Epithelial cell of prostate (primary cell): ENCODE measurements around the gene FBLN7.
"Not testable (repeated sequence)": the region's sequence is repeated elsewhere in the genome, so short reads cannot be mapped to it uniquely, and the experiment has no call there.

Experiments used
- DNase-seq: peaks from one replicate; pipeline ENCODE4 v3.0.0-alpha.2; 2011; ENCODE audit warnings: low read depth, low spot score
- H3K27ac ChIP-seq: fragments of 450-650 bp; 2 replicates; pipeline ENCODE4 v1.5.1; 2017; ENCODE audit warnings: mild to moderate bottlenecking

The FBLN7 gene

DNA sequence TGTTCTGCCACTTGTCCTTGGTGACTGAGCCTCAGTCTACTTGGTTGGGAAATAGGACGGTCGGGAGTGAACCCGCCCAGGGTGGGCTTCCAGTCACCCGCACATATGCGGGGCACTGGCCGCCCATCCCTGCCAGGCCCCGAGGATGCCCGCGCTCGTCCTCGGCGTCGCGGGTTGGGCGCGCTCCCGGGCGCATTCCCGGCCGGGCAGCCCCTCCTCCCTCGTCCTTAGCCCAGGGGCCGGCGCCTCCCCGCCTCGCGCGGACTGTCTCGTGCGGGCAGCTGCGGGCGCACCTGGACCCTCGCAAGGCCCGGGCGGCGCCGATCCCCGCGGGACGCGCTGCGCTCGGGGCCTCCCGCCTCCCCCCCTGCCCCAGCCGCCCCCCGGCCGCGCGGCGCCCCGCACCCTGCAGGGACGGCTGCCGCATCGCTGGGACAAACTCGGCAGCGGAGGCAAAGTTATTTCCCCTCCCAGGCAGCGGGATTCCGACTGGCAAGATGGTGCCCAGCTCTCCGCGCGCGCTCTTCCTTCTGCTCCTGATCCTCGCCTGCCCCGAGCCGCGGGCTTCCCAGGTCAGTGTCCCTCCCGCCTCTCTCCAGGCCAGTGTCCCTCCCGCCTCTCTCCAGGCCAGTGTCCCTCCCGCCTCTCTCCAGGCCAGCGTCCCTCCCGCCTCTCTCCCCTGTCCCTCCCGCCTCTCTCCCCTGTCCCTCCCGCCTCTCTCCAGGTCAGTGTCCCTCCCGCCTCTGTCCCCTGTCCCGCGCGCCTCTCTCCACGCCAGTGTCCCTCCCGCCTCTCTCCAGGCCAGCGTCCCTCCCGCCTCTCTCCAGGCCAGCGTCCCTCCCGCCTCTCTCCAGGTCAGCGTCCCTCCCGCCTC is at the start of gene FBLN7:
TSS of gene FBLN7 (plus strand) at position 227 of the 874 bp plus-strand sequence. CDS start at position 498, 271 bp downstream.
- H3K27ac ChIP-seq = peak within 1 kb of the TSS; percentile 26
- DNase-seq = no peak

GRCh38 chr2:112089375-112089774 is 48.8 kb upstream of the FBLN7 start:
- H3K27ac ChIP-seq = no peak overlapping the region
- no peak for DNase-seq

DNA sequence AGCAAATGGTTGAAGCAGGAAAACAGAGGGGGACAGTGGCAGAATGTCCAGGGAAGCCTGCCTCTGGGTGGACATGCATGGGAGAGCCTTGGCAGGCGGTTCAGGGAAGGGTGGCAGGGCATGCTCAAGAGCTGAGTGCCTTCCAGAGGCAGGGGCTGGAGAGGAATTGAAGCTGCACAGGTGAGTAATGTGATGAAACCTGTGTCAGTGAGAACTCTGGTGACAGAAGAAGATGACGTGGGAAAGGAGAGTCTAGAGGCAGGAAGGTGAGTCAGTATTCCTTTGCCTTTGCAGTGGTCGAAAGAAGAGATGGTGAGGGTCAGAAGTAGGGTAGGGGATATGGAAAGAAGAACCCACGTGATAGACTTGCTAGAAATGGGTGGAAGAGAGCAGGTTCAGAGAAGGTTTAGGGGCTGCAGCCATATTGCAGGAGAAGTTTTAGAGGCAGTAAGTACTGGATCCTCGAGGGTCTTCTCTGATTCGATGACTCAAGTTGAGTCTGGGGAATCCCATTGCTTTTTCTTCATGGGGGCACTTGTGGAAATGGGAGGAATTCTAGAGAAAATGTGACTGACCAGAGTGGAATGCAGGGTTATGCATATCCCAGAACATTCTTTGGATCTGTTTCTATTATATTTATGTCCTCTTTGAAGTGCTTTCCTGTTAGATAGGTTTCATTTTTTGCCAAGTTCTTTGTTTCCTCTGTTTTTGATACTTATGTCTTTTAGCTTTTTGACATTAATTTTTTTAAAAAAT is 45.7 kb upstream of the FBLN7 start:
- H3K27ac ChIP-seq = peak overlapping the region; percentile 53
- DNase-seq = no peak

GRCh38 chr2:112093216-112093615 is 45.0 kb upstream of the FBLN7 start:
- H3K27ac ChIP-seq = peak overlapping the region; percentile 53

GRCh38 chr2:112095681-112096080 is 42.5 kb upstream of the FBLN7 start:
- DNase-seq = no peak
- no peak overlapping the region for H3K27ac ChIP-seq

More at GRCh38 chr2:112093216-112093615, 45.0 kb upstream of the FBLN7 start:
- DNase-seq = no peak

DNA sequence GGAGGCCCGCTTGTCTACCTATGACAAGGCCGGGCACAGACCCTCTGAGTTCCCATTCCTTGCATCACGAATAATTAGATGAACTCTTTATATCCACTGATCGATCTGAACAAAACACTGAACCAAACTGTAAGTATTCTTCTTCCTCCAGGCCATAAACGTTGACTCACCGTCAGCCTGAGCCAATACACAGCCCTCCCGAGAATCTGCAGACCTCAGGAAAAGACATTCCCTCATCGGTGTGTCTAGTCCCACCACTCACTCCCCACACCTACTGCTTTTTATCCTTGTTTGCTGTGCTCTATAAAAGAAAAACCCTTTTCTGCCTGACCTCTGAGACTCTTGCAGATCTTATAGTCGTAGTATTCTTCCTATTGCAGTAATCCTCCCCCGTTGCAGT is 42.1 kb upstream of the FBLN7 start:
- no peak overlapping the region for H3K27ac ChIP-seq
- no peak for DNase-seq

DNA sequence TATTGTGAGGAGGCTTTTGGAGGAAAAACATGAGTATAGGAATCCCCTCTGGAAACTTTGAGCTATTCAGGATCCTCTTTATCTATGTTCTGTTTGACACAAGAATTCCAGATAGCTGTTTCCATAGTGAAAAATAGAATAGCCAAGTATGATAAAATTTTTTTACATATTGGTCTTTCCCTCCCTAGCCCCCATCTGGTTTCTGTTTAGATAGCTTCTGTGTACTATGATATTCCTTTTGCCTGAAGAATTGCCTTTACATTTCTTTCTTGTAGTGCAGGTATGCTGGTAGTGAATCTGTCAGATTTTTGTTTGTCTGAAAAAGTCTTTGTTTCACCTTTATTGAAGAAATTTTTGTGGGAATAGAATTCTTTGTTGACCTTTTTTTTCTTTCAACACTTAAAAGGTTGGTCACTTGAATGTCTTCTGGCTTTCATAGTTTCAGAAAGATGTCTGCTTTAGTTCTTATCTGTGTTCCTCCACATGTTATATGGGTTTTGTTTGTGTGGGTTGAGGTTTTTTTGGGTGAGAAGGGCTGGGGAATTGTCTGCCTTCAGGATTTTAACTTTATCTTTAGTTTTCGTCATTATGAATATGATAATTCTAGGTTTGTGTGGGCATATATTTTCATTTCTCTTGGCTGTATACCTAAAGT is 29.9 kb upstream of the FBLN7 start:
- no peak for DNase-seq
- H3K27ac ChIP-seq = no peak overlapping the region

- no peak overlapping the region for H3K27ac ChIP-seq
- no peak for DNase-seq
Observed at GRCh38 chr2:112109278-112109677, 28.9 kb upstream of the FBLN7 start.

GRCh38 chr2:112110966-112111365 is 27.2 kb upstream of the FBLN7 start:
- DNase-seq = no peak
- no peak overlapping the region for H3K27ac ChIP-seq

- DNase-seq, H3K27ac ChIP-seq: not testable (repeated sequence)
Observed at GRCh38 chr2:112113354-112113753, 24.8 kb upstream of the FBLN7 start.

DNA sequence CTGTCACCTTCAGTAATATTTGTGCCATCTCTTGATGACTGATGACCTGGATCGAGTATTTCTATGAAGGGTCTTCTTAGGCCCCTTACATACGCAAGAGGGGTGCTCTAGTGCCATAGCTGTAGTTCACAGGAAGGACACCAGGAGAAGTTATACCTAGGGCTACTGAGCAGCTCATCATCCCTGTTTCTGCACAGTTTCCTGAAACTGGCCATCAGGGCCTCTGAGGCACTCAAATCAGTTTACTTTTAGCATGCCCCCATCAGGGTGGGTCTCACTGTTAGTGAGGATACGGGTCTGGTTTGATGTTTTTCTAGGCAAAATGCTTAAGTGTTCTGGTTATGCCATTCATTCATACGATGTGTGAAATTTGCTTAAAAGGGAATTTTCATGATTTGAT is 20.0 kb upstream of the FBLN7 start:
- DNase-seq = no peak
- no peak overlapping the region for H3K27ac ChIP-seq

DNA sequence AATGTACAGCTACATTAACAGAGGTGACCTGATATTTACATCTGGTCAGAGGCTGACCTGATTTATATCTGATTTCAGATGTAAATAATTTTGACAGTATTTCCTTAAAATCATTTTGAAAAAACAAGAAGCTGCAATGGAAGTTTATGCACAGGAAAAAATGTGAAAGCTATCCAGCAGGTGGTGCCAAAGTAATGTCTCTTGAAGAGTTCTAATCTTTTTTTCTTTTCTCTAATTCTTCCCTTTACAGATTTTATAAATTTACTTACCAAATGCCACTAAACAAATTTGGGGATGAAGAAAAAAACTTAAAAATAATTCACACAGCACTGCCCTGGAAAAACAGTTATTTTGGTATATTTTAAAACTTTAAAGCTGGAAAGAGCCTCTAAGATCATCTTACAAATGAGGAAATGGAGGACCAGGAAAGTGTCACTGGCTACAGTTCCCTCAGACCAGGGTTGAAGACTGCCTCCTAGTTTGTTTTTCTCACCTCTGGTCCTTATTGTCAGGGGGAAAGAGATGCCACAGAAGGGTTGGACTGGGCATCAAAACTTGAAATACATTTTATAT is 16.4 kb upstream of the FBLN7 start:
- DNase-seq = no peak
- H3K27ac ChIP-seq = no peak overlapping the region

DNA sequence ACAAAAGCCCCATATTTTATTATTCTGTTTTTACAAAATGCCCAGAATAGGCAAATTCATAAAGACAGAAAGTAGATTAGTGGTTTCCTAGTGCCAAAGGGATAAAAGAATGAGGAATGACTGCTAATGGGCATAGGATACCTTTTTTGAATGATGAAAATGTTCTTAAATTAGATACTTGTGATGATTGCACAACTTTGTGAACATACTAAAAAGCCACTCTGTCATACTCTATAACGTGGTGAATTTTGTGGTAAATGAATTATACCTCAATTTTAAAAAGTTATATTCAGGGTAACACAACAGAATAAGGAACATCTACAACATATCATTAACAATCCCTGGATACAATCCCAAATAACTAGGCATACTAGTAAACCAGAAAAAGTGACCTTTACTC is 9.1 kb upstream of the FBLN7 start:
- no peak for DNase-seq
- H3K27ac ChIP-seq = no peak overlapping the region

DNA sequence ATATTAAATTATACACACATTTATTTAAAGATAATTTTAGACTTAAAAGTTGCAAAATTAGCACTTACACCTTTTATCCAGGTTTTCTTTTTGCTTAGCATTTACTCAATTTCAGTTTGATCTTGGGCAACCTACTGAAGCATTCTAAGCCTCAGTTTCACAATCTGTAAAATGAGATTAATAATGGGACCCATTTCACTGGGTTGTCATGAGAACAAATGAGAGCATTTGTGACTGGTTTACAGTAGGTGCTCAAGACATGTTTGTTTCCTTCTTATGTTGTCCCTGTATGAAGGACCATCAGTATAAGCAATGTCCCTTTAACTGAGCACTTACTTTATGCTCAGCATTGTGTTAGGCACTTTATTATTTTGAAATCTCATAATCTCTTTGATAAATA is 4.8 kb upstream of the FBLN7 start:
- no peak for DNase-seq
- no peak overlapping the region for H3K27ac ChIP-seq

DNA sequence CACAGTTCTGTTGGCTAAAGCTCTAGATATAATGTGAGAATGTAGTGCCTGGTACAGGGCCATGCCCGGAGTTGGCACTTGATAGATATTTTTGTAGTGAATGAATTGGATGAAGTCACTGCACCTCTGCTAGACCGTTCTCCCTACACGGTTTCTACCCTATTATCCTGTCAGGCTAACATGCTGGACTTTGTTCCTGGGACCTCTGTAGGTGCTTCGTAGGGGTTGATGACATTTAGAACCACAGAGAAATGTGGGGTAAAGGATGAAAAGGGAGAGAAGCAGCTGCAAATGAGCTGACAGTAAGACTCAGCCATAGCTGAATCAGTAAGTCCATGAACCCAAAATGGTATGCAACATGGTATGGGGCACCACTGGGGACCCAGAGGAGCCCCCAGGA is 4.1 kb upstream of the FBLN7 start:
- DNase-seq = no peak
- no peak overlapping the region for H3K27ac ChIP-seq

DNA sequence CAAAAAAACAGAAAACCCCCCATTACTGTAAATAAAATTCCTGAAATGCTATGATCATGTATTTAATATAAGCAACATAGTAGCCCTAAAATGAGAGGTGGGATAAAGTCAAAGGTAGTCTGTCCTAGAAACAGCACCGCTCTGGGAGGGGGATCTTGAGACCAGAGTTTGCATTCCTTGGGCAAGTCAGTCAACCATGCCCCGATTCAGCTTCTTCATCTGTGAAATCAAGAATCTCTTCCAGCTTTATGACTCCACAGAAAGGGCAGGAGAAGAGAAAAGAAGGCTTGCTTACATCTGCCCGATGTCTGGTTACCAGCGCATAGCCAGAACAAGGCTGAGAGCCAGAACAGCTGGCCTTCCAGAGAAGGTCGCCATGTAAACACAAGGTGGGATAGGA is 2.1 kb upstream of the FBLN7 start:
- H3K27ac ChIP-seq = no peak overlapping the region
- no peak for DNase-seq

GRCh38 chr2:112137516-112138158 is 548 bp upstream of the FBLN7 start:
- no peak for DNase-seq
- H3K27ac ChIP-seq = peak overlapping the region; percentile 26

GRCh38 chr2:112139033-112139614 is 939 bp downstream of the FBLN7 start:
- H3K27ac ChIP-seq = not testable (repeated sequence)

GRCh38 chr2:112139661-112140204 is 1.5 kb downstream of the FBLN7 start:
- H3K27ac ChIP-seq, DNase-seq: not testable (repeated sequence)

More at GRCh38 chr2:112139033-112139614, 939 bp downstream of the FBLN7 start:
- not testable (repeated sequence) for DNase-seq
